Sigmoid colon (tissue), 4 donors: ENCODE data around the gene GALNT17.

Experiments
- CTCF ChIP-seq, 4 experiments: fragments of 450-650 bp in 3 of 4; fragments of 200-600 bp in 1 of 4; IDR thresholded peaks; one replicate each; pipeline ENCODE4 v1.5.1; 2016 to 2019; ENCODE audit warnings: antibody characterized with exemption in 4 of 4, mild to moderate bottlenecking in 3 of 4, moderate library complexity in 2 of 4
- EP300 ChIP-seq, 4 donors: sonication (generic); formaldehyde crosslinking; IDR thresholded peaks; one replicate each; pipeline ENCODE4 v1.6.1; 2017; ENCODE audit warnings: antibody characterized with exemption in 4 of 4
- POLR2AphosphoS5 ChIP-seq, 4 donors: sonication (generic); formaldehyde crosslinking; IDR thresholded peaks; one replicate each; pipeline ENCODE4 v1.6.1; 2017; ENCODE audit warnings: antibody characterized with exemption in 4 of 4

GRCh38 chr7:71290452-71290851 lies 158.5 kb downstream of the GALNT17 start:
- TF ChIP-seq CTCF (IDR thresholded peaks at IDR 0.05) (no peak), POLR2AphosphoS5 (IDR thresholded peaks at IDR 0.05) (no peak), EP300 (IDR thresholded peaks at IDR 0.05) (no peak)
